OCI-LY3 (cell line): ENCODE measurements around the gene USH2A.
A peak's percentile ranks its signal among the peaks of the same experiment; 100 is the strongest.

Source experiments
- H2AFZ ChIP-seq: fragments of 200-600, 300-600 bp; shearing (Covaris generic); 2 replicates; pipeline ENCODE4 v1.6.0; 2014; ENCODE audit warnings: antibody characterized with exemption, low read depth, low read length
- H3K27ac ChIP-seq: fragments of 200-600, 300-600 bp; sonication (generic); 2 replicates; pipeline ENCODE4 v1.5.1; 2014; ENCODE audit warnings: mild to moderate bottlenecking, low read length, moderate library complexity, mixed read lengths
- H3K27me3 ChIP-seq: fragments of 200-600, 300-600 bp; sonication (generic); 2 replicates; pipeline ENCODE4 v1.6.1; 2014; ENCODE audit warnings: low read depth, low read length, mixed read lengths
- H3K36me3 ChIP-seq: fragments of 200-600, 300-600 bp; sonication (generic); replicated peaks from 2 replicates; pipeline ENCODE3; 2014; ENCODE audit warnings: low read depth, low read length, mixed read lengths
- H3K4me1 ChIP-seq: fragments of 300-600, 200-600 bp; sonication (generic); 2 replicates; pipeline ENCODE4 v1.6.1; 2014; ENCODE audit warnings: low read length, mixed read lengths
- H3K4me2 ChIP-seq: fragments of 200-600, 300-600 bp; sonication (generic); 2 replicates; pipeline ENCODE4 v1.6.1; 2014; ENCODE audit warnings: low read length, mixed read lengths
- H3K4me3 ChIP-seq: fragments of 300-600, 200-600 bp; sonication (generic); 2 replicates; pipeline ENCODE4 v1.5.1; 2014; ENCODE audit warnings: antibody characterized with exemption, mild to moderate bottlenecking, low read length, moderate library complexity
- H3K79me2 ChIP-seq: fragments of 300-600, 200-600 bp; shearing (Covaris generic); 2 replicates; pipeline ENCODE4 v1.6.1; 2014; ENCODE audit warnings: mild to moderate bottlenecking, low read length, mixed read lengths
- H3K9ac ChIP-seq: fragments of 300-600, 200-600 bp; shearing (Covaris generic); 2 replicates; pipeline ENCODE4 v1.6.0; 2014; ENCODE audit warnings: mild to moderate bottlenecking, low read length, moderate library complexity
- H3K9me3 ChIP-seq: fragments of 200-600, 300-600 bp; shearing (Covaris generic); 2 replicates; pipeline ENCODE4 v1.6.1; 2014; ENCODE audit warnings: low read length, mixed read lengths; ENCODE audit not compliant: insufficient read depth
- H4K20me1 ChIP-seq: fragments of 200-600, 300-600 bp; sonication (generic); 2 replicates; pipeline ENCODE4 v1.6.1; 2016; ENCODE audit warnings: low read length, mixed read lengths; ENCODE audit not compliant: insufficient read depth
- CTCF ChIP-seq: fragments of 200-600, 300-600 bp; sonication (generic); IDR thresholded peaks from 2 replicates; pipeline ENCODE4 v1.5.1; 2014; ENCODE audit warnings: antibody characterized with exemption, low read length, low read depth
- EZH2phosphoT487 ChIP-seq: fragments of 200-600 bp; shearing (Covaris generic); IDR thresholded peaks from 2 replicates; pipeline ENCODE4 v1.6.1; 2018; ENCODE audit warnings: antibody characterized with exemption, mixed run types, low read depth

USH2A gene

GRCh38 chr1:215640429-215641148, 782.7 kb downstream of the USH2A start:
- Histone ChIP-seq H3K27ac (no peak overlapping the region), H3K27me3 (no peaks in the 10 kb centered on the region), H2AFZ (no peak overlapping the region)

DNA sequence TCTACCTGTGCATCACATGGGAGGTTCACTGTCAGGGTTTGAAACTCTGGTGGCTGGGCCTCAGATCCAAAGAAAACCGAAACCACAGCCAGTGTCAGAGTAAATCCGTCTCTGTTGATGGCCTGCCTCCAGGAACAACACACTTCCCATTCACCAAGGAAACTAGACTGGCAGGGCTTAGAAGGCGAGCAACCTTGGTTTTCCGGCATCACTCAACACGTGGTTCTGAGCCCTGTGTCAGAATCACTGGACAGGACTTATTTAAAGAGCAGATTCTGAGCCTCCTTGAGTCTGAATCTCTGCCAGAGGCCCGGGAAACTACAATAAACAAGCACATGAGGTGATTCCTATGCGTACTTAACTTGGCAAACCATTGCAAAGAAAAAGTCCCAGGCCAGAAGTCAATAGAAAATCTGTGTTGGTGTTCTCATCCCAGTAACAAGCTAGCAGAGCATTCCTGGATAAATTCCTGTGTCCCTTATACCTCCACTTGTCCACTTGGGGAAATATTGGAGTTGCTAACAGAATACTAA, 786.1 kb downstream of the USH2A start:
- no peak overlapping the region for H3K9ac ChIP-seq
- no peaks in the 10 kb centered on the region for H3K9me3 ChIP-seq
- H3K79me2 ChIP-seq, result no peaks in the 10 kb centered on the region
- no peaks in the 10 kb centered on the region for H3K27me3 ChIP-seq
- no peak overlapping the region for H3K27ac ChIP-seq
- H3K4me3 ChIP-seq, result no peak overlapping the region
- no peaks in the 10 kb centered on the region for H3K4me1 ChIP-seq
- no peak for TF ChIP-seq EZH2phosphoT487
- TF ChIP-seq CTCF, result no peak
- H3K4me2 ChIP-seq, result no peak overlapping the region
- no peaks in the 10 kb centered on the region for H3K36me3 ChIP-seq
- H4K20me1 ChIP-seq, result no peaks in the 10 kb centered on the region
- no peak overlapping the region for H2AFZ ChIP-seq

More at GRCh38 chr1:215640429-215641148, 782.7 kb downstream of the USH2A start:
- no peaks in the 10 kb centered on the region for H3K36me3 ChIP-seq
- no peak for TF ChIP-seq EZH2phosphoT487
- no peak for TF ChIP-seq CTCF
- H4K20me1 ChIP-seq, result no peaks in the 10 kb centered on the region
- H3K4me1 ChIP-seq, result no peaks in the 10 kb centered on the region
- no peak overlapping the region for H3K9ac ChIP-seq
- no peak overlapping the region for H3K4me2 ChIP-seq
- no peaks in the 10 kb centered on the region for H3K9me3 ChIP-seq
- H3K4me3 ChIP-seq, result no peak overlapping the region
- H3K79me2 ChIP-seq, result no peaks in the 10 kb centered on the region

DNA sequence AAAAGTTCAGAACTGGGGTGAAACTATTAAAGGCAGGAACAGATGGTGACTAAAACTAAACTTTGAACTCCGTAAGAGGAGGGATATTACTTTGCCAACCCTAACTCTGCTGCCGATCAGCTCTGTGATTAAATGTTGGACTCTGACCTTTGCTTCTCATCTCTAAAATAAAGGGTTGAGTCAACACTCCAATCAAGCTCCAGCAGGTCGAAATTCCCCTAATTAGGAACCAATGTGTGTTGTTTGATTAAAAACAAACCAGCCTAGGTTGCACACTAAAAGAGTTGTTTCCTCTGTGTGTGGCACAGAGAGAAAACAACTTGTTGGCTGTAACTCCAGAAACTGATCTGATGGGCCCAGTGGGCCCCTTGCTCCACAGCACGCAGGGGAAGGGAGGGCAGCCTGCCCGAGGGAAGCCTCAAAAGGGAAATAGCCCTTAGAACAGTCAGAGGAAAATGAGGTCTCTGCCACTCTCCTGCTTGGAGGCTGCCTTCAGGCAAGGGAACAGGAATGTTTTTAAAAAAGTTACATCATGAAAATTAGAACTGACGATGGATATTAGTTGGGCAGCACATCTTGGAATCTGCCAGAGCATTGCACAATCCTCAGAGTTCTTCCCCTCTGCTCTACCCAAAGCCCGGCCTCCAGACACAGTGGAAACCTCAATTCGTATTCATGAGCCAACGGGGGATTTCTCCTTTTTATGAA, 786.8 kb downstream of the USH2A start:
- no peaks in the 10 kb centered on the region for H3K79me2 ChIP-seq
- no peak for TF ChIP-seq CTCF
- H3K9ac ChIP-seq, result no peak overlapping the region
- no peak overlapping the region for H3K4me2 ChIP-seq
- no peak overlapping the region for H3K4me3 ChIP-seq
- H3K27me3 ChIP-seq, result no peaks in the 10 kb centered on the region
- H4K20me1 ChIP-seq, result no peaks in the 10 kb centered on the region
- H3K4me1 ChIP-seq, result no peaks in the 10 kb centered on the region
- H3K9me3 ChIP-seq, result no peaks in the 10 kb centered on the region
- H2AFZ ChIP-seq, result 0 out of 2 replicates have a peak overlapping the region, but pooled peaks have one; percentile 13
- no peaks in the 10 kb centered on the region for H3K36me3 ChIP-seq
- H3K27ac ChIP-seq, result no peak overlapping the region

DNA sequence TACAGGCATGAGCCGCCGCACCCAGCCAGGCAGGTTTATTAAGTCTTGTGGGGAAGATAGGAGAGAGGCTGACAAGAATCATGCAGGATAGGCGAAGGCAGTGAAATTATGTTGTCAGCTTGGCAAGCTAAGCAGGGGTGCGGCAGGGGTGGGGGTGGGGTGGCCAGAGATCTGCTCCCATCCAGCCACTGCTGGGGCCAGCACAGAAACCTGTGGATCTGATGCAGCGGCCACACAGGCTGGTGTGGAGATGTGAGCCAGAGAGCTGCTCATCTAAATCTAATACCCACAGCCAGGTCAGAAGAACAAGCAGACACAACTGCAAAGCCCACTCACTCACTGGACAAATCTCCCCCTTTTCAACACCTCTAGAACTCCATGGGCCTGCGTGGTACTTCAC, 787.4 kb downstream of the USH2A start:
- Histone ChIP-seq H3K4me2 (no peak overlapping the region), H3K27ac (no peak overlapping the region), H3K79me2 (no peaks in the 10 kb centered on the region), H3K36me3 (no peaks in the 10 kb centered on the region), H4K20me1 (no peaks in the 10 kb centered on the region), H3K4me3 (no peak overlapping the region), H3K9ac (no peak overlapping the region), H3K4me1 (no peaks in the 10 kb centered on the region), H3K27me3 (no peaks in the 10 kb centered on the region), H3K9me3 (no peaks in the 10 kb centered on the region), H2AFZ (no peak overlapping the region)
- no peak for TF ChIP-seq CTCF
- TF ChIP-seq EZH2phosphoT487, result no peak
